SK-N-SH treated with all-trans-retinoic acid at 6 μM for 48 hours (cell line): ENCODE results near the gene PLXNC1.

Experiments used
- ARNTL ChIP-seq: fragments of 450-650 bp; formaldehyde crosslinking; IDR thresholded peaks from 2 replicates; pipeline ENCODE4 v1.5.0; 2020; ENCODE audit warnings: low read depth, mild to moderate bottlenecking, moderate library complexity, borderline replicate concordance
- CREB5 ChIP-seq: fragments of 250-450 bp; sonication (Bioruptor Pico); IDR thresholded peaks from 2 replicates; pipeline ENCODE4 v1.5.1; 2020; ENCODE audit warnings: low read depth, mild to moderate bottlenecking, moderate library complexity
- CSRNP3 ChIP-seq: fragments of 250-450 bp; sonication (Bioruptor Pico); IDR thresholded peaks from 2 replicates; pipeline ENCODE4 v1.5.1; 2021; ENCODE audit warnings: mild to moderate bottlenecking, moderate library complexity
- RARB ChIP-seq: fragments of 250-450 bp; sonication (Bioruptor Pico); IDR thresholded peaks from 2 replicates; pipeline ENCODE4 v1.8.0; 2021; ENCODE audit warnings: mild to moderate bottlenecking, moderate library complexity
- ZC3H10 ChIP-seq: fragments of 250-450 bp; sonication (Bioruptor Pico); IDR thresholded peaks from 2 replicates; pipeline ENCODE4 v1.5.1; 2021; ENCODE audit warnings: mild to moderate bottlenecking, moderate library complexity
- ZFP3 ChIP-seq: fragments of 250-450 bp; sonication (Bioruptor Pico); IDR thresholded peaks from 2 replicates; pipeline ENCODE4 v1.5.0; 2020; ENCODE audit warnings: mild to moderate bottlenecking, moderate library complexity
- ZFP30 ChIP-seq: fragments of 450-650 bp; formaldehyde crosslinking; IDR thresholded peaks from 2 replicates; pipeline ENCODE4 v1.5.0; 2022; ENCODE audit warnings: mild to moderate bottlenecking, moderate library complexity
- ZNF565 ChIP-seq: fragments of 450-650 bp; formaldehyde crosslinking; conservative IDR thresholded peaks from 2 replicates; pipeline ENCODE4 v1.5.0; 2020; ENCODE audit warnings: low read depth, mild to moderate bottlenecking, moderate library complexity

GRCh38 chr12:94262228-94263010, 114.0 kb downstream of the PLXNC1 start:
- TF ChIP-seq RARB (no peak), ARNTL (CRISPR knock-in tag) (no peak), CREB5 (CRISPR knock-in tag) (no peak), ZNF565 (CRISPR knock-in tag) (no peak), ZFP30 (CRISPR knock-in tag) (no peak), ZC3H10 (CRISPR knock-in tag) (no peak), CSRNP3 (CRISPR knock-in tag) (no peak), ZFP3 (CRISPR knock-in tag) (no peak)
